Measurements from ENCODE around the gene SLC35G6.
"Not testable (repeated sequence)": the region's sequence is repeated elsewhere in the genome, so short reads cannot be mapped to it uniquely, and the experiment has no call there.

The SLC35G6 gene

DNA sequence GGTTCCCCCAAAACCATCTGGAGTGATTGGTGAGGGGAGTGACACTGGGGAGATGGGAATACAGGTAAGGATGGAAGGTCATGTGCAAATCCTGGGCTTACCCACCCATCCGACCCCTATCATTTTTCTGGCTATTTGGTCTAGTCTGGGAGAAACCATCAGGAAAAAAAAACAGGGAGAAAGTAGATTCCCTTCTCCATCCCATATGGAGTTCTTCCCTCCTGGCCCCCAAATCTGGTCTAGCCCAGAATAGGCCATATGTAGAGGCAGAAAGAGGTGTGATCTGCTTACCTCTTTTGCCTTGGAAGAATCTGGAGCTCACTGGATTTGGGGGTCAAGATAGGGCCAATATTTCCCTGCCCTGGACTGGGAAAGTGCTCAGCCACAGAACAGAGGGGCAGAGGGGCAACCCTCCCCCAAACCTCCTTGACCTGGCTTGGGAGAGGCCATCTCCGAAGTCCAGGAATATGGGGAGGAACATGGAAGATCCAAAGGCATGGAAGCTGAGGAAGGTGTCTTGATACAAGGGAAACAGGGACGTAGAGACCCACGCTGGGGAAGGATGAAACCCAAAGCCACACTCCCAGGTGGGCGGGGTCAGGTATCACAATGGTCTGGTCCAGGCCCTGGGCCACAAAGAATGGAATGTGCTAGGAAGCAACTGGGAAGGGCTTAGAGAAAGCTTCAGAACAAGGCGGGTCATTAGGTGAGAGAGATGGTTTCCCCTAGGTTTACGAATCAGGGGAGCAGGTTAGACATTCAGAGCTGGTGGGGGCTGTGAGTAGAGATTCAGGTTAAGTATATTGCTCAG lies 20.2 kb upstream of the SLC35G6 start:
- DNase-seq (ENCODE audit: low read depth in 2 of 2, low spot score in 1 of 2) = no peak

DNA sequence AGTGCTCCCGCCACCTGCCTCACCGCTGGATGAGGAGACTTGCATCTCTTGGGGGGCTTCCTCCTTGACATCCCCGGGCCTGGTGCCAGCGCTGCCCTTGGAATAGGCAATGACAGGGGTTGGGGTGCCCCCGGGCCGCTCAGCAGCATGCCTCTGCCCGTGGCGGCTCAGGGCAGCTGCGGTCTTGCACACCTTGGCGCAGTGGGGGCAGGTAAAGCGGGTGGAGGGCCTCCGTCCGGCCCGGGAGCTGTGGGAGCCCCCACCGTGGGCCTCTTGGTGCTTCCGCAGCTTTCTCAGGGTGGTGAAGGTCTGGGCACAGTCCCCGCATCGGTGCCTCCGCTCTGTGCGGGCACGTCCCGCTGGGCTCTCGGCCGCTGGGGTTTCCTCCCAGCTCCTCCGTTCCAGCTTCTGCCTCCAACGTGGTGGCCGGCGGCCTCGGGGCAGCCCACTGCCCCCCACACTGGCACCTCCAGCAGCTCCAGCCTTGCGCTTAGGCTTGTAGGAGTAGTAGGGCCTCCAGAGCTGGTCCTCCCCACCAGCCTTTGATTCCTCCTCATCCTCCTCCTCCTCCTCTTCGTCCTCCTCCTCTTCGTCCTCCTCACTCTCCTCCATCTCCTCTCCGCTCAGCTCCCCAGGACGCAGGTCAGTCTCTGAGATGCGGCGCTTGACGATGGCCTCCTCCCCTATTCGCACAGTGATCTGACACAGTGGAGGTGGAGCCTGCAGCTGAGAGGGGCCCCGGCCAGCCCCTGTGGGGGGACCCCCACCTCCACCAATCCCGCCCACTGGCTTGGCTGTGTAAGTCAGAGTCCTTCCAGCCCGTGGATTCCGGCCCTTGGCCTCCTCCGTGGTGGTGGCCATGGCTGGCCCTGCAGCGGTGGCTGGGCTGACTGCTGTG lies 18.5 kb upstream of the SLC35G6 start:
- DNase-seq (ENCODE audit: low read depth in 2 of 2, low spot score in 1 of 2) = no peak

DNA sequence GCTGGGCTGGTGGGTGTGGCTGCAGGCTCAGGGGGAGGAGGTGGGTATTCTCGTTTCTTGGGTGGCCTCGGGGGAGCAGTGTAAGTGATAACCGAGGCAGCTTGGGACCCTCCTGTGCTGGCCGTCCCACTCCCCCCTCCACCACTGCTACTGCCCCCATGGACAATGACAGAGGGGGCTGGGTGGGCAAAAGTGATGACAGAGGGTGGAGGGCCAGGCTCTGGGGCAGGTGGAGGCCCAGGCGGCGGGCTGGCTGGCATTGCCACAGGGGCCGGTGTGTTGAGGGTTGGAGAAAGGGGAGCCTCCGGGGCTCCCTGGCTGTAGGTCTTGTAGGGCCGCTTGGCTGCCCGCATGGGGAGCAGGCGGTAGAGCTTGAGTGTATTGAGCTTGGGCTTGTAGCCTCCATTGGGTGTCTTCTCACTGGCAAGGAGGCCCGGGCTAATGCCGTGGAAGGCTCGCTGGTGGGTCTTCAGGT lies 17.8 kb upstream of the SLC35G6 start:
- DNase-seq (ENCODE audit: low read depth in 2 of 2, low spot score in 1 of 2) = no peak

DNA sequence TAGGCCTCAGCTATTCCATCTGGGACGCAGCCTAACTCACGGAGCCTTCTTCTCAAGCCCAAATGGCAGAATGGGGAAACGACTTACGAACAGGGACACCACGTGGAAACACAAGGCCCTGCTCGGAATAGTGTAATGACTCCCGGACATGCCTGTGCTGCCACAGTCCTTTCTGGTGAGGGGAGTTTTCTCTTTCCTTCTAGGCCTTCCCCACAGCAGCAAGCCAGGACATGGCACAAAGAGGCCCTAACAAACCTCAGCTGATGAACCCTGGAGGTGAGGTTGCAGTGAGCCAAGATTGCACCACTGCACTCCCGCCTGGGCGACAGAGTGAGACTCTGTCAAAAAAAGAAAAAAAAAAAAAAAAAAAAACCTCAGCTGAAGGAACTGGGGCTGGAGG lies 17.2 kb upstream of the SLC35G6 start:
- no peak for DNase-seq (ENCODE audit: low read depth in 2 of 2, low spot score in 1 of 2)

DNA sequence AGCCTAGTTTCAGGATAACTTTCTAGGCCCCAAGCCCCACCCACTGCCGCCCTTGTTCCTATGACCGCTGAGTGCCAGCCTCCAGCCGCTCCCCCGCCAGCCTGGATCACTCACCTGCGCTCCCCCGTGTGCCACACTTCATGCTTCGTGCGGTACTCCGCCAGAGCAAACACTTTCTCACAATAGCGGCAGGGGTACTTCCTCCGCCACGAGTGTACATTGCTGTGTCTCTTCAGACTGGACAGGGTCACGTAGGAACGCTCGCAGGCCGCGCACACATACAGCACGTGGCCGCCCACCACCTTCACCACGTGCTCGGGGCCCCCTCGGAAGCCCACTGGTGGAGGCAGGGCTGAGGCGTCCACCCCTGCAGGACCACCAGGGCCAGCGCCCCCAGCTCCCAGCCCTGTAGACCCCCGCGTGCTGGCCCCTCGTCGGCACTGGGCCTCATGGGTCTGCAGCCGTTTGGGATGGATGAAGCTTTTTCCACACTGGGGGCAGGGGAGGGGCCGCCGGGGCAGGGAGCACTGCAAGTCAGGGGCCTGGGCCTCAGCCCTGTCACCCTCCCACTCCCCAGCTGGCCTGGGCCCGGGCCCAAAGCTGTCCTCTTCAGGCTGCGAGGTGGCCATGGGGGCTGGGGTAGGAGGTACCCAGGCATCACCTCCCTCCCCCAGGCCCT lies 15.5 kb upstream of the SLC35G6 start:
- no peak for DNase-seq (ENCODE audit: low read depth in 2 of 2, low spot score in 1 of 2)

DNA sequence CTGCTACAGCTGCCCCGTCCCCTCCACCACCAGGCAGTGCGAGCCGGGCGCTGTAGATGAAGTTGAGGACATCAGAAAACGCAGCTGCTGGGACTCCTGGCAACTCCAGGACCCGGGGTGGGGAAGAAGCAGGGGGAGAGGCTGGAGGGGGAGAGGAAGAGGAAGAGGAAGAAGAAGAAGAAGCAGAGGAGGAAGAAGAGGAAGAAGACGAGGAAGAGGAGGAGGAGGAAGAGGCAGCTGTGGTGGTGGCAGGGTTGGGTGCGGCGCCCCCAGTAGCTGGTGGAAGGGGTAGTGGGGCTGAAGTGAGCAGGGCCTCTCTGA lies 15.0 kb upstream of the SLC35G6 start:
- no peak for DNase-seq (ENCODE audit: low read depth in 2 of 2, low spot score in 1 of 2)

DNA sequence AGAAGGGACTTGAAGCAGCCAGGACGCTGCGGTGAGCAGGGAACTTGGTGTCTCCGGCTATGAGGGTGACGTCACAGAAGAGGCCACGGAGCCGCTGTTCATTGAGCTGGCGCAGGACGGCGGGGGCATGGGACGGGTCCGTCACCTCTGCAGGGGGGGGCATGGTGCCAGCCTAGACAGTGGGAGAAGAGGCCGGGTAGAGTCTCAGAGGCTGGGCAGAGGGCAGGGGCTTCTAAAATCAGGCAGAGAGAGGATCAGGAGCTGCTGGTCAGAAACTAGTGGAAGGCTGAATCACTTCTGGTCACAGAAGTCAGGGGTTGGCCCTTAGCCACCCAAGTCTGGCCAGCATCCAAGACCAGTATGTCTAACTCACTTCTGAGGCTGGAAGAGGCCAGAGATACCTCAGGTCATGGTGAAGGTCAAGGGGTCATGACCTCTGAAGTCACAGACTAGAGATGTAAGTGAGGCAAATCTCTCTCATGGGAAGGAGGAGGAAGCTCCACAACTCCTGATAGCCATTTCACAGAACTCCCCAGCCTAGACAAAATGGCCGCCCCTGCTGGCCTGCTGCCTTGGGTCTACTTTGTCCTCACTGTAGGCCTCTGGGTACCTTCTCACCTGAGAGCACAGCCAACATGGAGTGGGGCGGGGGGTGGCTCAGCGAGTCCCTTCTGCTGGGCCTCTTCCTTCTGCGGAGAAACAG lies 14.5 kb upstream of the SLC35G6 start:
- no peak for DNase-seq (ENCODE audit: low read depth in 2 of 2, low spot score in 1 of 2)

DNA sequence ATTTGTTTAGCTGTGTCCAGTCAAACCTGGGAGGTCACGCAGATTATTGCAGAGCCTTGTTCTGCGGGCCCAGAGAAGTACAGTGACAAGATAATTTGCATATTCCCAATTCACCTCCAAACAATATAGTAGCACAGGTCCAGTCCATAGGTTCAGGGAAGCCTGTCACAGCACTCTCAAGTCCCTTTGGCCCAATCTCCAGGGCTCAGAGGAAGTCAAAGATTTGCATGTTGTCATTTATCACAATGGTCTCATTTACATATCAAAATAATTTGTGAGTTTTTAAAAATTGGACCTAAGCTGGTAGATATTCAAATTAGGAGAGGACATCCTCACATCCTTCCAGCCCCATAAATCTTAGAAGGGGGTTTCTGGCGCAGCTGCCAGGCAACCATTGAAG lies 13.7 kb upstream of the SLC35G6 start:
- DNase-seq (ENCODE audit: low read depth in 2 of 2, low spot score in 1 of 2) = no peak

DNA sequence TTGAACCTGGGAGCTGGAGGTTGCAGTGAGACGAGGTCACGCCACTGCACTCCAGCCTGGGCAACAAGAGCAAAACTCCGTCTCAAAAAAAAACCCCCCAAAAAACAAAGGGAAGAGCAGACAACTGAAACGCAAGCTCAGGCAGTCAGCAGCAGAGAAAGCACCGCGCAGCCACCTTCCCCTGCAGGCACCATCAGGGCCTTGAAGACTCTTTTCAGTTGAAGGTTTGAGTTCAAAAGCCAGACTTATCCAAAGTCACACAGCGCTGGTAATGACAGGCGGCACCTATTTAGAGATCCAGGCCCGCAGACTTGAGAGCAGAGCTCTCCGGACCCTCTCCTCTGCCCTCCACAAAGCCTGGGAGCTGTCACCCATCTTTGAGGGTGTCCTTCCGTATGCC lies 13.0 kb upstream of the SLC35G6 start:
- DNase-seq (ENCODE audit: low read depth in 2 of 2, low spot score in 1 of 2) = no peak

DNA sequence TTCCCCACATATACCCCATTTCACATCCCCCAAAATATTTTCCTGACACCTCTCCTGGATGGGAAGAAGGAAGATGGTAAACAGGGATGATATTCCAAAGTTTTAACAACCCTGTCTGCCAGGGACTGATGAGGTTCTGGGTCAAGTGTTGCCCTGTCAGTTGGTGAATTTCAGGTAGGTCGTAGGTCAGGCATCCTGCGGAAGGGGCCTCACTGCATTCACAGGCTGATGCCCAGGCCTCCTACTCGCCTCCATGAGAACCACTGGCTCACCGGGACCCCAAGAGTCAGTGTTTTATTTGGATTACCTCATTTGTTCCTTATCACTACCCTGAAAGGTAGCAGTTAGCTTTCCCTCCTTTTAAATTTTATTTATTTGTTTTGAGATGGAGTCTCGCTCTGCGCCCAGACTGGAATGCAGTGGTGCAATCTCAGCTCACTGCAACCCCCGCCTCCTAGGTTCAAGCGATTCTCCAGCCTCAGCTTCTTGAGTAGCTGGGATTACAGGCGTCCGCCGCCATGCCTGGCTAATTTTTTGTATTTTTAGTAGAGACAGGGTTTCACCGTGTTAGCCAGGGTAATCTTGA lies 12.3 kb upstream of the SLC35G6 start:
- DNase-seq (ENCODE audit: low read depth in 2 of 2, low spot score in 1 of 2) = no peak

DNA sequence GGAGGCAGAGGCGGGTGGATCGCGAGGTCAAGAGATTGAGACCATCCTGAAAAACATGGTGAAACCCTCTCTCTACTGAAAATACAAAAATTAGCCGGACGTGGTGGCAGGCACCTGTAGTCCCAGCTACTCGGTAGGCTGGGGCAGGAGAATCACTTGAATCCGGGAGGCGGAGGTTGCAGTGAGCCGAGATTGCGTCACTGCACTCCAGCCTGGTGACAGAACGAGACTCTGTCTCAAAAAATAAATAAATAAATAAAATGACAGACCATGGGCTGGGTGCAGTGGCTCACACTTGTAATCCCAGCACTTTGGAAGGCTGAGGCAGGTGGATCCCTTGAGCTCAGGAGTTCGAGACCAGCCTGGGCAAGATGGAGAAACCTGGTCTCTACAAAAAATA lies 11.4 kb upstream of the SLC35G6 start:
- not testable (repeated sequence) for DNase-seq (ENCODE audit: low read depth in 2 of 2, low spot score in 1 of 2)

DNA sequence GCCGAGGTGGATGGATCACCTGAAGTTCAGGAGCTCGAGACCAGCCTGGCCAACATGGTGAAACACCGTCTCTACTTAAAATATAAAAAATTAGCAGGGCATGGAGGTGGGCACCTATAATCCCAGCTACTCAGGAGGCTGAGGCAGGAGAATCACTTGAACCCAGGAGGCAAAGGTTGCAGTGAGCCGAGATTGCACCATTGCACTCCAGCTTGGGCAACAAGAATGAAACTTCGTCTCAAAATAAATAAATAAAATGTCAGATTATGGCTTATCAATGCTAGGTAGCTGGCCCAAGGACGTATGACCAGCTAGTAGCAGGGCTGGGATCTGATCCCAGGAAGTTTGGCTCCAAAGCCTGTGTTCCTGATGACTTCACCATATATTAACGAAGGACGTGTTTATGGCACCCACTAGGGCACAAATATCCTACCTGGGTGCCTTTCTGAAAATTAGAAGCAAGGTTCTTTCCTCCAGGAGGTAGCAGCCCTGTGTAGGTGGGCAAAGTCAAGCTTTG lies 10.7 kb upstream of the SLC35G6 start:
- not testable (repeated sequence) for DNase-seq (ENCODE audit: low read depth in 2 of 2, low spot score in 1 of 2)

DNA sequence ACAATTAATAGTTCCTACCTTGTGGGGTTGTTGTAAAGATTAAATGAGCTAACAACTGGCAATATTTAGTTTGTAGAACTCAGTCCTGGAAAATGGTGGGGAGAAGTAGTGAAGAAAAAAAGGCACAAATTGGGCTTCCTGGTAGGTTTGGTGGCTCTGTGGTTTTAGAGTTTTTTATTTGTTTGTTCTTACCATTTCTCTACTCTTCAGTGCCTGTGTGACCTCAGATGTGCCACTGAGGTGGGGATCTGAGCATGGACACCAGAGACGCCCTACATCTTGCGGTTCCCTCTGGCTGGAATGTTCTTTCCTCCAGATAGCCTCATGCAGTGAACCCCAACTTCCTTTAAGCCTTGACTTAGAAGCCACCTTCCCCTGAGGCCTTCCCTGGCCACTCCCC lies 9.5 kb upstream of the SLC35G6 start:
- no peak for DNase-seq (ENCODE audit: low read depth in 2 of 2, low spot score in 1 of 2)

DNA sequence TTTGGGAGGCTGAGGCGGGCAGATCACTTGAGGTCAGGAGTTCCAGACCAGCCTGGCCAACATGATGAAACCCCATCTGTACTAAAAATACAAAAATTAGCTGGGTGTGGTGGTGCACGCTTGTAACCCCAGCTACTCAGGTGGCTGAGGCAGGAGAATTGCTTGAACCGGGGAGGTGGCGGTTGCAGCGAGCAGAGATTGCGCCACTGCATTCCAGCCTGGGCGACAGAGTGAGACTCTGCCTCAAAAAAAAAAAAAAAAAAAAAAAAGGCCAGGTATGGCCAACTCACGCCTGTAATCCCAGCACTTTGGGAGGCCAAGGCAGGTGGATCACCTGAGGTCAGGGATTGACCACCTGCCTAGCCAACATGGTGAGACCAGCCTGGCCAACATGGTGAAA lies 6.5 kb upstream of the SLC35G6 start:
- not testable (repeated sequence) for DNase-seq (ENCODE audit: low read depth in 2 of 2, low spot score in 1 of 2)

DNA sequence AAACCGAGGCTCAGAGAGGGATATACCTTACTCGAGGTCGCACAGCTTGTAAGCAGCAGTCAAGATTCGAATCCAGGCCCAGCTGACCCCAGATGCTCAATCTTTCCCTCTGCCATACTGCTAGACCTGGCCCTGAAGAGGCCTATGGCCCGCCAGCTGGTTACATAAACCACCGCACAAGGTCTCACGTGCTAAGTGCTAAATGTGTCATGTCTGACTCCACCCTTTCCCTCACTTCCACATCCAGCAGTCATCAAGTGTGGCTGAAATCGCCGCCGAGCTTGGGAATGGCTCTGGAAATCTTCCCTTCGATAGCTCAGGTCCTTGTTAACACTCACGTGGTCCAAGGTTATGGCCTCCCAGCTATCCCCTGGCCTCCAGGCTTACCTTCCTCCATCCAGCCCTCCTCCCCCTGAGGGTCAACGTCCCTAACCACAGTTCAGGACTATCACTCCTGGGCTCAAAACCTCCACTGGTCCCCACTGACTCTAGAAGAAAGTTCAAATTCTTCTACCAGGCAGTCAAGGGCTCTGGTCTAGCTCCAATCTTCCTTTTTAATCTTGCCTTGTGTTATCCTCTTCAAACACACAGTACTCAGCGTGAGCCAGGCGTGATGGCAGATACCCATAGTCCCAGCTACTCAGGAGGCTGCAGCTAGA lies 5.4 kb upstream of the SLC35G6 start:
- DNase-seq (ENCODE audit: low read depth in 2 of 2, low spot score in 1 of 2) = no peak

DNA sequence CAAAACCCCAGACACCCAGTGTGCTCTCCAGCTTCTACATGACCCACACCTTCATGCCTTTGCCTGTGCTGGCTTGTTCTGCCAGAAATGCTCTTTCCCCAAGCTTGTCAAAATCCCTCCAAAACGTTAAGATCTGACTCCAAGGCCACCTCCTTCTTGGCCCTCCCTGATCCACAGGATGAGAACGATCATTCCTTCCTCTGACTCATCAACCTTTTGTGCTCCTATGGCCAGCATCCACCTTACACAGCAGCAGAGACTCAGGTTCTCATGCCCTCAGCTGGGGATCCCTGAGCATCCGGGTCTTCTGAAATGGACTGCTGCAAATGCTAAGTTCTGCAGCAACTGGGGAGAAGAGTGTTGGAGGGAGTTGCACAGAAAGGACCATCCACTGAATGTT lies 4.8 kb upstream of the SLC35G6 start:
- DNase-seq (ENCODE audit: low read depth in 2 of 2, low spot score in 1 of 2) = no peak

DNA sequence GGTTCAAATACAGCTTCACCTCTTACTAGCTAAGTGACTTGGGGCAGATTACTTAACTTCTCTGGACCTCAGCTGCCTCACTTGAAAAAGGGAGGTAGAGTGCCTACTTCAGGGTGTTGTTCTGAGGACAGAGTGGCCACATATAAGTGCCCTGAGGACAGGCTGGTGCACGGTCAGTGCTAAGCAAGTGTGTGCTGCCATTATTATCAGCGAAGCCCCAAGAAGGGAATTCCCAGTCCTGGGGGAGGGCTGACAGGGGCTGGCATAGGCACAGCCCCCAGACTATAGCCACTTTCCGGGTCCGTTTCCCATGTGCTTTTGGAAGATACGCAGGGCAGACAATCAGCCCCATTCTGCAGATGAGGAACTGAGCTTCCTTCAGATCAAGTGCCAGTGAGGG lies 4.3 kb upstream of the SLC35G6 start:
- DNase-seq (ENCODE audit: low read depth in 2 of 2, low spot score in 1 of 2) = no peak

DNA sequence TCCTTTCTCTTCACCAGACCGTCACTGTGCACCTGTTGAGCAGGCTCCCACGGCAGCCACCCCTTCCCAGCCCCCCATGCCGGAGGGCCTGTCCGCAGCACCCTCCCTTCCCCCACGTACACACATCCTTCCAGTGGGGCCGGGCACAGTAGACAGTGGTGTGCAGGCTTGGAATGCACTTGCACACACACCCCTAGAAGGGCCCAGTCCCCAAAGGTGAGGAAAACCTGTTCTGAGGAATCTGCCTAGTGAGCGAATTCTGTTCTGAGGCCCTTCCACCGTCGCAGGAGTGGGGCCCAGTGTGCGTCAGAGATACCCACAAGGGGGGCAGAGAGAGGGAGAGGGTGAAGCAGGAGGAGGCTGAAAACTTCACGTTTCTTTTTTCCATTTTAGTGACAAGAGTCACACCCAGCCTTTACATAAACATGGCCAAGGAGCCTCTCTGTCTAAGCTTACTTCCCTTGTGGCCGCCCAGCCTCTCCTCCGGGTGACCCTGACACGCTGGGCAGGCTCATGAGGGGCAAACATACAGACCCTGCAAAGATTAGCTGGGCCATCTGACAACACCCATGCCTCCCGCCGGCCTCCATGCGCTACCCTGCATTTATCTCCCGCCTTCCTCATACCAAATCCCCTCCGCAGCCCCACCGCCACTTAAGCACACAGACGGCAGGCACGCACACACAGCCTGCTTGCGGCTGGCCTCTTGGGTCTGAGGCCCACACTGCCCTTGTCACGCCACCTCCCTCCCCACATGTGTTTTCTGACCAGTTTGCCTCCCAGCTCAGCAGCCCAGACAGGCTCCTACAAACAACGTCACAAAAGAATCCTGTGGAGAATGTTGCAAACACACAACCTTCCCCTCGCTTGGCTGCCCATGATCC lies 3.6 kb upstream of the SLC35G6 start:
- no peak for DNase-seq (ENCODE audit: low read depth in 2 of 2, low spot score in 1 of 2)

Data from stimulated activated CD8-positive, alpha-beta memory T cell treated with anti-CD3 and anti-CD28 coated beads, Interleukin-4, amount 100 ng/mL, for 4 hours (primary cell).